Ishikawa (cell line): ENCODE measurements around the gene CPED1.

Experiments used
- CEBPB ChIP-seq: IDR thresholded peaks from 2 replicates; pipeline ENCODE4 v1.6.1; 2012
- CREB1 ChIP-seq: IDR thresholded peaks from 2 replicates; pipeline ENCODE4 v1.6.1; 2012; ENCODE audit warnings: low read depth
- EGR1 ChIP-seq: IDR thresholded peaks from 2 replicates; pipeline ENCODE4 v1.6.1; 2012
- EP300 ChIP-seq: IDR thresholded peaks from 2 replicates; pipeline ENCODE4 v1.6.1; 2012; ENCODE audit warnings: borderline replicate concordance
- FOXM1 ChIP-seq: IDR thresholded peaks from 2 replicates; pipeline ENCODE4 v1.6.1; 2012; ENCODE audit warnings: low read depth, borderline replicate concordance
- MAX ChIP-seq: IDR thresholded peaks from 2 replicates; pipeline ENCODE4 v1.6.1; 2012
- NFIC ChIP-seq: IDR thresholded peaks from 2 replicates; pipeline ENCODE4 v1.6.1; 2012
- RAD21 ChIP-seq: IDR thresholded peaks from 2 replicates; pipeline ENCODE4 v1.6.1; 2012; ENCODE audit warnings: low read depth
- REST ChIP-seq: IDR thresholded peaks from 2 replicates; pipeline ENCODE4 v1.6.1; 2012; ENCODE audit warnings: low read depth, mild to moderate bottlenecking
- TAF1 ChIP-seq: IDR thresholded peaks from 2 replicates; pipeline ENCODE4 v1.6.1; 2012; ENCODE audit warnings: low read depth, mild to moderate bottlenecking
- TCF12 ChIP-seq: IDR thresholded peaks from 2 replicates; pipeline ENCODE4 v1.6.1; 2012; ENCODE audit warnings: low read depth
- TEAD4 ChIP-seq: IDR thresholded peaks from 2 replicates; pipeline ENCODE4 v1.6.1; 2012
- YY1 ChIP-seq: IDR thresholded peaks from 2 replicates; pipeline ENCODE4 v1.6.1; 2012; ENCODE audit warnings: low read depth
- ZBTB7A ChIP-seq: IDR thresholded peaks from 2 replicates; pipeline ENCODE4 v1.6.1; 2012; ENCODE audit warnings: low read depth
- TF ChIP-seq, protein P1 (sequence below): IDR thresholded peaks from 2 replicates; pipeline ENCODE4 v1.6.1; 2012

Gene CPED1

DNA sequence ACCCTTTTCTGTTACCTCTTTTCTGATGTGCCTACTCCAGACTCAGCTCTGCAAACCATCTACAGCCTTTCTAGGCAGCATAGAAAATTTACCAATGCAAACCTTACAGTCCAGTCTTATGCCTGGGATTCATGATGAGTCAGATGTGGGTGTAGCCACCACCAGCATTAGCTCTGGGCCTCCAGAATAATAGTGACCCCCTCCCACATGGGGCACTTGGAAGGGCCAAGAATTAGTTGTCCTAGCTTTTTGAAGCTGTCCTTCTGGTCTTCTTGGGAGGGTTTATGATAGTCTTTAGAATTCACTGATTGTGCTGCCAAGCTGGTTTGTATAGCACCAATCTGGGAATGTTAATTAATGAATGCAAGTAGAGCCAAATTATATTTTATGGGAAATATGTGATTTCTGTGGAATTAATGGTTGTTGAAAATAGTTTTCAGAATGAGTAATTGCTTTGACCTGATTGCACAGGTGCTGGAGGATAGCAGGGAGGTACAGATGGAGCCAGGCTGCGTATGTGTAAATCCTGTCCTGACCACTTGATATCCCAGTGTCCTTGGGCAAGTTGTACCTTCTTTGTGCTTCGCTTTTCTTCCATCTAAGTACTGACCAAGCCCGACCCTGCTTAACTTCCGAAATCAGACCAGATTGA is 94.8 kb downstream of the CPED1 start:
- TF ChIP-seq MAX (no peak), TEAD4 (no peak), EP300 (no peak)

GRCh38 chr7:121083790-121084251 is 95.3 kb downstream of the CPED1 start:
- no peak for TF ChIP-seq MAX

GRCh38 chr7:121084256-121084655 is 95.7 kb downstream of the CPED1 start:
- TF ChIP-seq TAF1: no peak
- no peak for TF ChIP-seq EP300
- TF ChIP-seq CEBPB: no peak
- no peak for TF ChIP-seq TEAD4
- TF ChIP-seq YY1: no peak
- no peak for TF ChIP-seq TCF12
- no peak for TF ChIP-seq ZBTB7A
- no peak for TF ChIP-seq FOXM1
- TF ChIP-seq MAX: no peak
- no peak for TF ChIP-seq EGR1
- no peak for TF ChIP-seq REST
- TF ChIP-seq CREB1: no peak

DNA sequence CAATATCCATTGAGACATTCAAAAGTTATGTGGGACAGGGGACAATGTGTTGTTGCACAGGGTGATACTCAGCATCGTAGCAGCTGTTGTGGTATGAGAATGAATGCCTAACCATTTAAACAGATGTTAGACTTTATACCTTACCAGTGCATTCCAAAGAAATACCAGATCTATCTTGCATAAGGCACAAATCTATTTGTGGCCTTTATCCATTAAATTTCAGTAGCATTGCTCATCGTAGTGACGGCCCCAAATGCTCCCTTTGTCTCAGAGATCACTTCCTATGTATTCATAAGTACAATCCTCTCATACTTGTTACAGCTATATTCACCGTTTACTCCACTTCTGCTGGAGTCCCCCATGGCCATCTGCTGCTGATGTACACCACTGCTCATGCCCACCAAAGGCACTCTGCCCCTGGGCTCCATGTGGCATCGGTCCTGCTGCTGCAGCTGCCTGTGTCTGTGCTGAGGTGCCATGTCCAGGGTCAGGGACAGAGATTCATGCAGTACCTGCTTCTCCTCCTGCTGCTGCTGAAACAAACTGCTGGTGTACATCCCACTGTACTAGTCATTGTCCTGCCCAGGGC is 96.3 kb downstream of the CPED1 start:
- no peak for TF ChIP-seq TAF1
- no peak for TF ChIP-seq NFIC
- no peak for TF ChIP-seq TCF12

DNA sequence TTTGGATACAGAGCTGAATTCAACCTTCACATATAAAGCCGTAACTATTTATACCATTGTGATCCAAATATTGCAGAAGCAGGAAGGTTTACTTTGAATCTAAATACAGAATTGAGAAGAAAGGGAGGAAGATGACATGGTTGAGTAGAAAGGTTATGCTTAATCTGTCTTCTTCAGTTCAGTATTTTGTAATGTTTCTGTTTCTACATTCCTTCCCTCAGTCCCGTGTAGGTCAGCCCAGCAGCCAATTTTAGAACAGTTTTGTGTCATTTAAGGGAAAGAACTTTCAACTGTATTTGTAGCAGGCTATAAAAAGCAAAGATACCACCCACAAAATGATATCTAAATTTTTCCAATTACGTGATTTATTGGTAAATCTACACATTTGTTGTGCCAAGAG is 97.4 kb downstream of the CPED1 start:
- no peak for TF ChIP-seq EGR1
- TF ChIP-seq MAX: no peak
- TF ChIP-seq TCF12: no peak
- TF ChIP-seq RAD21: no peak
- TF ChIP-seq CEBPB: no peak
- TF ChIP-seq FOXM1: no peak
- TF ChIP-seq REST: no peak
- TF ChIP-seq ZBTB7A: no peak
- no peak for TF ChIP-seq TAF1
- TF ChIP-seq, protein P1, sequence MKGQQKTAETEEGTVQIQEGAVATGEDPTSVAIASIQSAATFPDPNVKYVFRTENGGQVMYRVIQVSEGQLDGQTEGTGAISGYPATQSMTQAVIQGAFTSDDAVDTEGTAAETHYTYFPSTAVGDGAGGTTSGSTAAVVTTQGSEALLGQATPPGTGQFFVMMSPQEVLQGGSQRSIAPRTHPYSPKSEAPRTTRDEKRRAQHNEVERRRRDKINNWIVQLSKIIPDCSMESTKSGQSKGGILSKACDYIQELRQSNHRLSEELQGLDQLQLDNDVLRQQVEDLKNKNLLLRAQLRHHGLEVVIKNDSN: no peak

- TF ChIP-seq RAD21 (no peak), NFIC (no peak), YY1 (no peak), EGR1 (no peak), MAX (no peak)
- TF ChIP-seq, protein P1: no peak
Observed at GRCh38 chr7:121088870-121089269, 100.4 kb downstream of the CPED1 start.
